ENCODE data around the gene USP6NL.

USP6NL gene

GRCh38 chr10:11442001-11442773, 169.3 kb downstream of the USP6NL start:
- no peak for TF ChIP-seq POLR2AphosphoS5 (IDR thresholded peaks at IDR 0.05; ENCODE audit: low read depth, low read length)
- TF ChIP-seq SIN3A (IDR thresholded peaks at IDR 0.05; ENCODE audit: borderline replicate concordance, insufficient read depth, low read length) = no peak
- TF ChIP-seq REST (IDR thresholded peaks at IDR 0.05; ENCODE audit: insufficient read depth in 1 of 2, low read depth in 2 of 2, low read length in 2 of 2) = no peak
- TF ChIP-seq TAF1 (IDR thresholded peaks at IDR 0.05; ENCODE audit: borderline replicate concordance, insufficient read depth, low read length) = no peak
- no peak for TF ChIP-seq FOXP2 (optimal IDR thresholded peaks at IDR 0.05; ENCODE audit: borderline replicate concordance, extremely low read depth, extremely low read length, insufficient read depth)

- no peak for TF ChIP-seq FOXP2 (optimal IDR thresholded peaks at IDR 0.05; ENCODE audit: borderline replicate concordance, extremely low read depth, extremely low read length, insufficient read depth)
- TF ChIP-seq REST (IDR thresholded peaks at IDR 0.05; ENCODE audit: insufficient read depth in 1 of 2, low read depth in 2 of 2, low read length in 2 of 2) = no peak
- no peak for TF ChIP-seq POLR2AphosphoS5 (IDR thresholded peaks at IDR 0.05; ENCODE audit: low read depth, low read length)
- no peak for TF ChIP-seq SIN3A (IDR thresholded peaks at IDR 0.05; ENCODE audit: borderline replicate concordance, insufficient read depth, low read length)
Observed at GRCh38 chr10:11441151-11441535, 170.3 kb downstream of the USP6NL start.

- no peak for TF ChIP-seq POLR2AphosphoS5 (IDR thresholded peaks at IDR 0.05; ENCODE audit: low read depth, low read length)
- TF ChIP-seq FOXP2 (optimal IDR thresholded peaks at IDR 0.05; ENCODE audit: borderline replicate concordance, extremely low read depth, extremely low read length, insufficient read depth) = no peak
- TF ChIP-seq SIN3A (IDR thresholded peaks at IDR 0.05; ENCODE audit: borderline replicate concordance, insufficient read depth, low read length) = no peak
- no peak for TF ChIP-seq REST (IDR thresholded peaks at IDR 0.05; ENCODE audit: insufficient read depth in 1 of 2, low read depth in 2 of 2, low read length in 2 of 2)
- no peak for TF ChIP-seq TAF1 (IDR thresholded peaks at IDR 0.05; ENCODE audit: borderline replicate concordance, insufficient read depth, low read length)
Observed at GRCh38 chr10:11440250-11441150, 170.9 kb downstream of the USP6NL start.

GRCh38 chr10:11439523-11440053, 171.9 kb downstream of the USP6NL start:
- TF ChIP-seq FOXP2 (optimal IDR thresholded peaks at IDR 0.05; ENCODE audit: borderline replicate concordance, extremely low read depth, extremely low read length, insufficient read depth) (no peak), POLR2AphosphoS5 (IDR thresholded peaks at IDR 0.05; ENCODE audit: low read depth, low read length) (no peak), TAF1 (IDR thresholded peaks at IDR 0.05; ENCODE audit: borderline replicate concordance, insufficient read depth, low read length) (no peak), SIN3A (IDR thresholded peaks at IDR 0.05; ENCODE audit: borderline replicate concordance, insufficient read depth, low read length) (no peak), REST (IDR thresholded peaks at IDR 0.05; ENCODE audit: insufficient read depth in 1 of 2, low read depth in 2 of 2, low read length in 2 of 2) (no peak)

All from PFSK-1 (cell line).